A172 (cell line): ENCODE measurements around the gene DPP4. TPM values are rescaled to one million over a fixed set of nuclear protein-coding genes. Genes with fewer than 3 reads are reported as not detected.
"Not testable (repeated sequence)": the region's sequence is repeated elsewhere in the genome, so short reads cannot be mapped to it uniquely, and the experiment has no call there.

Source experiments
- DNase-seq: peaks from one replicate; pipeline ENCODE4 v3.0.0-alpha.2; 2015; ENCODE audit warnings: low spot score
- total RNA-seq: library from RNA; depleted of rRNA; stranded (reverse); fragments of >200 nt; shearing (Covaris generic); gene quantifications from 2 replicates; pipeline ENCODE4 v1.2.3, GENCODE V29; 2014; rRNA removed

DPP4 gene
- total RNA-seq, 1 experiment from 2014 or later: 0.03 TPM

GRCh38 chr2:161962160-161962559 is 111.9 kb downstream of the DPP4 start:
- DNase-seq: no peak

- no peak for DNase-seq
Measured at GRCh38 chr2:161961061-161961460, 113.0 kb downstream of the DPP4 start.

GRCh38 chr2:161956738-161957137 is 117.3 kb downstream of the DPP4 start:
- DNase-seq: no peak

GRCh38 chr2:161955211-161955610 is 118.8 kb downstream of the DPP4 start:
- DNase-seq: no peak

- DNase-seq: no peak
Measured at GRCh38 chr2:161954103-161954502, 119.9 kb downstream of the DPP4 start.

- DNase-seq: not testable (repeated sequence)
Measured at GRCh38 chr2:161953367-161953766, 120.6 kb downstream of the DPP4 start.

GRCh38 chr2:161952783-161953191 is 121.2 kb downstream of the DPP4 start:
- no peak for DNase-seq

GRCh38 chr2:161947836-161948235 is 126.2 kb downstream of the DPP4 start:
- DNase-seq: no peak

- no peak for DNase-seq
Measured at GRCh38 chr2:161947406-161947805, 126.6 kb downstream of the DPP4 start.

- DNase-seq: peak; percentile 43
Measured at GRCh38 chr2:161946489-161947107, 127.4 kb downstream of the DPP4 start.

- DNase-seq: no peak
Measured at GRCh38 chr2:161943011-161943410, 131.0 kb downstream of the DPP4 start.

Other genes with a start within 250 kb of the DPP4 start
- not detected in 2 replicates for gene GCG, start 78.0 kb upstream of the DPP4 start, total RNA-seq
- gene FAP, start 169.2 kb upstream of the DPP4 start, total RNA-seq: 1.9 and 2.2 TPM in 2 replicates
- gene IFIH1, start 244.5 kb upstream of the DPP4 start, total RNA-seq: 4.7 and 7.0 TPM in 2 replicates